ENCODE data around the gene C2CD4B.

- no peak for TF ChIP-seq POLR2AphosphoS5 (IDR thresholded peaks at IDR 0.05)
- TF ChIP-seq POLR2A (IDR thresholded peaks at IDR 0.05), result no peak
These were observed 8.1 kb upstream of the C2CD4B start for GRCh38 chr15:62173215-62173614.

Data from breast epithelium (tissue), 3 donors.